SK-N-DZ (cell line): Measurements from ENCODE around the gene CIROP.

Source experiments
- DNase-seq: peaks from one replicate; pipeline ENCODE4 v3.0.0-alpha.2; 2015; ENCODE audit warnings: low spot score

Gene CIROP

GRCh38 chr14:23067847-23068788 lies 36.7 kb downstream of the CIROP start:
- DNase-seq = no peak

GRCh38 chr14:23066855-23067744 lies 37.7 kb downstream of the CIROP start:
- no peak for DNase-seq

- no peak for DNase-seq
Measured at GRCh38 chr14:23066368-23066767, 38.4 kb downstream of the CIROP start.

- no peak for DNase-seq
Measured at GRCh38 chr14:23063601-23064000, 41.2 kb downstream of the CIROP start.

- DNase-seq = no peak
Measured at GRCh38 chr14:23062002-23062401, 42.8 kb downstream of the CIROP start.

GRCh38 chr14:23060536-23061260 lies 44.1 kb downstream of the CIROP start:
- no peak for DNase-seq

GRCh38 chr14:23058654-23059504 lies 45.9 kb downstream of the CIROP start:
- no peak for DNase-seq

GRCh38 chr14:23057757-23058653 lies 46.8 kb downstream of the CIROP start:
- DNase-seq = peak; percentile 90

- DNase-seq = peak; percentile 70
Measured at GRCh38 chr14:23056956-23057756, 47.6 kb downstream of the CIROP start, which contains the start of gene CDH24. Gene CDH24, minus strand, starts transcription at chr14:23057520. Its CDS starts 1,787 bp downstream, at chr14:23055733.

GRCh38 chr14:23056145-23056955 lies 48.4 kb downstream of the CIROP start:
- DNase-seq = peak; percentile 93

- peak; percentile 88 for DNase-seq
Measured at GRCh38 chr14:23055621-23056144, 49.1 kb downstream of the CIROP start.

- DNase-seq = no peak
Measured at GRCh38 chr14:23055147-23055550, 49.6 kb downstream of the CIROP start.

GRCh38 chr14:23054000-23054811 lies 50.6 kb downstream of the CIROP start:
- DNase-seq = no peak

GRCh38 chr14:23053426-23053825 lies 51.4 kb downstream of the CIROP start:
- DNase-seq = no peak

- DNase-seq = no peak
Measured at GRCh38 chr14:23052671-23053070, 52.1 kb downstream of the CIROP start.

GRCh38 chr14:23052182-23052623 lies 52.6 kb downstream of the CIROP start:
- no peak for DNase-seq
